Effector memory CD8-positive, alpha-beta T cell (primary cell): Measurements from ENCODE around the gene CHRNA1.

Source experiments
- ATAC-seq: fragments of 150-1000 bp; cut with Tn5 transposase; replicated peaks from 2 replicates; pipeline ENCODE4 v1.10.0; 2021; ENCODE audit warnings: mild to moderate bottlenecking, moderate library complexity
- DNase-seq, 3 experiments: peaks; one replicate each; pipeline ENCODE4 v3.0.0; 2021
- H3K27ac Mint-ChIP-seq, 2 donors: one replicate each; pipeline ENCODE4 v1.8.0; 2022; ENCODE audit warnings: mild to moderate bottlenecking in 2 of 2, mixed read lengths in 2 of 2, moderate library complexity in 2 of 2
- H3K27me3 Mint-ChIP-seq, 2 donors: one replicate each; pipeline ENCODE4 v1.8.0; 2022; ENCODE audit warnings: mixed read lengths in 2 of 2
- H3K36me3 Mint-ChIP-seq: one replicate; pipeline ENCODE4 v1.8.0; 2022; ENCODE audit warnings: mild to moderate bottlenecking, moderate library complexity, mixed read lengths; ENCODE audit not compliant: insufficient read depth
- H3K4me1 Mint-ChIP-seq, 2 donors: one replicate each; pipeline ENCODE4 v1.8.0; 2022; ENCODE audit warnings: low read depth in 2 of 2, mixed read lengths in 2 of 2
- H3K4me3 Mint-ChIP-seq, 2 donors: one replicate each; pipeline ENCODE4 v1.8.0; 2022; ENCODE audit warnings: mild to moderate bottlenecking in 2 of 2, mixed read lengths in 2 of 2, moderate library complexity in 2 of 2
- H3K9me3 Mint-ChIP-seq, 2 donors: one replicate each; pipeline ENCODE4 v1.8.0; 2022; ENCODE audit warnings: mixed read lengths in 2 of 2

CHRNA1 gene

DNA sequence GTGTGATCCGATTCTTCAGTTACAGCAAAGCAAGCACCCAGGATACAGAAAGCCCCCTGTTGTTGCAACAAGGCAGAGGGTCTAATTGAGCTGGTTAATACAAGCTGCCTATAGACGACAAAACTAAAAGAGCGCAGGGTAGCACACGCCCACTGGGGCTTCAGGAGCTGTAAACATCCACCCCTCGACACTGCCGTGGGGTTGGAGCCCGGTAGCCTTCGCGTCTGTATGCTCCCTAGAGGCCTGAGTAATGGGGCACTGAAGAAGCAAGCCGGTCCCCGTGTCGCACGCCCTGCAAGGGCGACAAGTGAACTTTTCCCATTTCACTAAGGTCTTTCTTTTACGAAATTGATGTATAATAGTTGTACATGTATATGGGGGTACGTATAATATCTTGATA lies 24.7 kb upstream of the CHRNA1 start:
- ATAC-seq, result no peak
- Mint-ChIP-seq H3K4me1 (peaks cover 0 to 6% of the 10 kb centered on the region in 2 donors), H3K27me3 (no peaks in the 10 kb centered on the region), H3K9me3 (no peaks in the 10 kb centered on the region), H3K4me3 (peak overlapping the region in 1 of 2 donors; percentile 11), H3K27ac (peak overlapping the region in 1 of 2 donors; percentile 15), H3K36me3 (no peaks in the 10 kb centered on the region)
- DNase-seq, result no peak

DNA sequence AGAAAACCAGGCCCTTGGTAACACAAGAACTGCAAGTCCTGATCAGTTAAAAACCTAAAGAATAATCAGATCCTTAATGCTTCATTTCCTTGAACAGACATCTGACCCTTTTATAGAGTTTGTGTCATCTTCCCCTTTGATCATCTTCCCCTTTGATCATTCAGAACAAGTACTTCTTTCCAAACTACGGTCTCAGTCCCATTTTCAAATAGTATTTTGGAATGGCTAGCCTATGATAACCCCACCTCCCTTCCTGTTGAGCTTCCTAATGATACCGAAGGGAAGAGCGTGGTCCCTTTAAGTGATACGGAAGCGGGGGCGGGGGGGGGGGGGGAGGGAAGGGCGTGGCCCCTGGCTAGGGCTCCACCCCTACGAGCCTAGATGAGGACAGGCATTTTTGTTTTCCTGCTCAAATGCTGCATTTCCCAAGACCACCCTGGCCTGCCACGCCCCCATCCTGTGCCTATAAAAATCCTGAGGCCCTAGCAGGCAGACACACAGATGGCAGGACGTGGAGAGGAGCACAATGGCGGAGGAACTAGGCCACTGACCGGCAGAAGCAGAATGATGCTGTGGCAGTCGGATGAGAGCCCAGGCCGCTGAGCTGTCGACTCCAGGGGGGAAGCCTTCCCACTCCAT lies 24.1 kb upstream of the CHRNA1 start:
- DNase-seq, result no peak

DNA sequence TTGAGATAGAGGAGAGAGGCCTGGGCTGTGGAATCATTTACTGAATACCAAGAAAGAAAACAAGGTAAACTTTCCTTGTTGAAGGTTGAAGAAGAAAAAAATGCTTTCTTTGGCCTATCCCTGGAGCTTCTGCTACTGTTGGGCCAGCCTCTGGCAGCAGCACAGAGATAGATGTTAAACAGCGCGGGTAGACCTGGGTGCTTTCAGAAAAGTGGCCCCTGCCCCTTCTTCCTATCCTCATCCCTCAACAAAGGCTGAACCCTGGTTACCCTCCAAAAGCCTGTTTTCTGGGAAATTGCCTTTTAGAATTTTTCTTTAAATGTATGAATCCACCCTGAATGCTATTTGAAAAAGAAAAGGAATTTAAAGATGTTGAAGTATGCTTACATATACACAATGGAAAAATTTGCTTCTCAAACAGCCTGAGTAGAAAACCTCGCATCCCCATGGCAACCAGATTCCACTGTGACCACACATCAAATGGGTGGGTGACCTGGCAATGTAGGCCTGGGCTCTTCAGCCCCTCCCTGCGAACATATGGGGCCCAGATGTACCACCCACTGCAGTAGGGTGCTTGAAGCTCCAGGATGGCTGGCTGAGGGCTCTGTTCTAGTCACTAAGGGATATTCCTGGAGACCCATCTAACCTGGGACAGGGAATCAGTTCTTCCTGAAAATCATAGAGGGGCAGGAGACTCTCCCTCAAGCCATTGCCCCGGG lies 23.4 kb upstream of the CHRNA1 start:
- DNase-seq, result no peak
- no peaks in the 10 kb centered on the region for H3K9me3 Mint-ChIP-seq
- peaks cover 0 to 6% of the 10 kb centered on the region in 2 donors for H3K4me1 Mint-ChIP-seq
- H3K36me3 Mint-ChIP-seq, result no peaks in the 10 kb centered on the region
- H3K4me3 Mint-ChIP-seq, result no peak overlapping the region
- no peaks in the 10 kb centered on the region for H3K27me3 Mint-ChIP-seq
- H3K27ac Mint-ChIP-seq, result no peak overlapping the region
- peak; percentile 36 for ATAC-seq

More for the DNA sequence above, 24.1 kb upstream of the CHRNA1 start:
- Mint-ChIP-seq H3K27me3 (no peaks in the 10 kb centered on the region), H3K4me3 (peak overlapping the region in 1 of 2 donors; percentile 11), H3K27ac (no peak overlapping the region), H3K9me3 (no peaks in the 10 kb centered on the region), H3K36me3 (no peaks in the 10 kb centered on the region), H3K4me1 (peaks cover 0 to 6% of the 10 kb centered on the region in 2 donors)
- peak; percentile 49 for ATAC-seq

DNA sequence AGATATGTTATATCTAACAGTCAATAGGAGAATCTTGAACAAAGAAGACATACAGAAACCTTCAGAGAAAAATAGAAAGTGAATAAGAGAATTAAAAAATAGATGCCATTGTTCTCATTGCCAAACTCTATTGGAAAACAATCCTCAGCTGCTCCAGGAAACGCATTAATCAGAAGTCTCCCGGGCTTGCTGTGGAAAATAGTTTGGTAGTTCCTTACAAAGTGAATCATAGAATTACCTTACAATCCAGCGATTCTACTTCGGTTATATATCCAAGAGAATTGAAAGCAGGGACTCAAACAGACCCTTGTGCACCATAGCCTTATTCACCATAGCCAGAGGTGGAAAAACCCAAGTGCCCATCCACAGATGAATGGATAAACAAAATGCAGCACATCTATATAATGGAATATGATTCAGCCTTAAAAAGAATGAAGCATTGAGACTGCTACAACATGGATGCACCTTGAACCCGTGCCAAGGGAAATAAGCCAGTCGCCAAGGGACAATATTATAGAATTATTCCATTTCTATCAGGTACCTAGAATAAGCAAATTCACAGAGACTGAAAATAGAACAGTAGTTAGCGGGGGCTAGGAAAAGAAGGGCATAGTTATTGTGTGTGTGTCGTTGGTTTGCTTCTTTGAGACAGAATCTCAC lies 21.9 kb upstream of the CHRNA1 start:
- no peaks in the 10 kb centered on the region for H3K36me3 Mint-ChIP-seq
- H3K4me1 Mint-ChIP-seq, result peaks cover 0 to 6% of the 10 kb centered on the region in 2 donors
- DNase-seq, result no peak
- H3K27ac Mint-ChIP-seq, result no peak overlapping the region
- H3K27me3 Mint-ChIP-seq, result no peaks in the 10 kb centered on the region
- ATAC-seq, result no peak
- H3K9me3 Mint-ChIP-seq, result no peaks in the 10 kb centered on the region
- H3K4me3 Mint-ChIP-seq, result no peak overlapping the region

DNA sequence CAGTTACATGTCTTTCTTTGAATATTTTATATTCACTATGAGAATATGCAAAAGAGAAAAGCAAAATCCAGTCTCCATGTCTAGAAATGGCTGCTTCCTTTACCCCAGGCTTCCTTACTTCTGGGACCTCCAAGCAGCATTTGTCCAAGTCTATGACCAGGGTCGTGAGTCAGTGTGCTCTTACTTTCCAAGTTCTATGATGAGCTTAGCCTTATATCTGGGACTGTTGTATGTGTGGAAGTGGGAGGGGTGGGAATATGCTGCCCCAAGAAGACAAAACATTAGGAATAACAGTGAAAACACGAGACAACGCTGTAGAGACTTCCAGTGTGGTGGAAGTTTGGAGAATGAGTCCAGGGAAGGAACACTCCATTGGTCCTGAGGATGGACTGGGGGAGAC lies 21.2 kb upstream of the CHRNA1 start:
- no peak overlapping the region for H3K27ac Mint-ChIP-seq
- no peak for DNase-seq
- no peak overlapping the region for H3K4me3 Mint-ChIP-seq
- no peaks in the 10 kb centered on the region for H3K36me3 Mint-ChIP-seq
- no peaks in the 10 kb centered on the region for H3K27me3 Mint-ChIP-seq
- no peak for ATAC-seq
- no peaks in the 10 kb centered on the region for H3K9me3 Mint-ChIP-seq
- peaks cover 0 to 6% of the 10 kb centered on the region in 2 donors for H3K4me1 Mint-ChIP-seq

DNA sequence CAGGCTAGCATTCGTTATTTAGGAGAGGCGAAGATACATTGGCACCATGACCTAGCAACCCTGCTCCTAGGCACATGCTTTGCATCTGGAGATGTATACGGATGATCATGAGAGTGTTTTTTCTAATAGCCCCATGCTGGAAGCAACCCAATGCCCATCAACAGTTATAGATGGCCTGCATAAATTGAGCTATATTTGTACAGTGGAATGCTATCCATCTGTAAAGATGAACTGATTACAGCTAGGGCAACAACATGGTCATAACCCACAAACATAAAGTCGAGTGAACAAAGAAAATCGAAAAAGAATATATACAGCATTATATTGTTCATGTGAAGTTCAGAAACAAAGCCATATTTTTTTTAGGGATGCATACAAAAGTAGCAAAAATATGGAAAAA lies 20.6 kb upstream of the CHRNA1 start:
- DNase-seq, result no peak
- no peaks in the 10 kb centered on the region for H3K27me3 Mint-ChIP-seq
- no peak for ATAC-seq
- H3K9me3 Mint-ChIP-seq, result no peaks in the 10 kb centered on the region
- H3K36me3 Mint-ChIP-seq, result no peaks in the 10 kb centered on the region
- H3K4me1 Mint-ChIP-seq, result peaks cover 0 to 6% of the 10 kb centered on the region in 2 donors
- no peak overlapping the region for H3K4me3 Mint-ChIP-seq
- H3K27ac Mint-ChIP-seq, result no peak overlapping the region

DNA sequence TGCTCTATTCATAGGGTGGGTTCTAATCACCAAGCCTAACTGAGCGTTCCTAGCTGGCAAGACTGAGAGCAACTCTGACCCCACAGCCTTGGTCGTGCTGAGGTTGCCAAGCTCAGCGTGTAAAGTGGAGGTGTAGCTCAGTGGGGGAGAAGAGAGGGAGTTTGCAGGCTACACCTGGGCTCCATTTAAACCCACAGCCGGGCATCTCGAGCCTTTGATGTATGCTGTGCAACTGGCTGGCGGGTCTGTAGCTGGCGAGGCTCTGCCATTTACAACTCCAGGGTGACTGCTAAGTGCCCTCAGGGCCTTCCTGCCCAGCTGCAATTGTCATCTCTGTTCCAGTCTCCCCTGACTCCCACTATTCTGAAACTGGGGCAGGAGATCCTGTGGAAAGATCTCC lies 20.0 kb upstream of the CHRNA1 start:
- Mint-ChIP-seq H3K36me3 (peaks cover 1% of the 10 kb centered on the region), H3K4me1 (peaks cover 2 to 8% of the 10 kb centered on the region in 2 donors), H3K27me3 (no peaks in the 10 kb centered on the region), H3K4me3 (no peak overlapping the region), H3K27ac (no peak overlapping the region), H3K9me3 (no peaks in the 10 kb centered on the region)
- no peak for ATAC-seq
- DNase-seq, result no peak

DNA sequence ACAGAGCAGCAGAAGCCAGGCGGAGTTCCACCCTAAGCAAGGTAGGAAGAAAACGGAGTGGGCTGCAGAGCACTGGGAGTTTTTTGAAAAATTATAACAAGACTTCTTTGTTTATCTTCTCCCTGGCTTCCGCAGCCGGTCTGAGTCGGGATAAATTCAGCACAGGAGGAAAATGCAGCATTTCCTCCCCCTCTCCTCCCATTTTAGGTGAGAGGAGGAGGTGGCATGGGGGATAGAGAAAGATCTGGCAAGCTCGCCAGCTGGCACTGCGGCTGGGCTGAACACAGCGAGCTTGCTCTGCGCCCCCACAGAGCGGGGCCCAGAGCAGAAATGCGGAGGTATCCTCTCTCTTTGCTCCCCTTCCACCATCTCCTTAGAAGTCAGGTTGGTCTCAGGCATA lies 17.7 kb upstream of the CHRNA1 start:
- Mint-ChIP-seq H3K27me3 (no peaks in the 10 kb centered on the region), H3K4me3 (no peak overlapping the region), H3K36me3 (peaks cover 14% of the 10 kb centered on the region), H3K9me3 (no peaks in the 10 kb centered on the region), H3K4me1 (peaks cover 21 to 23% of the 10 kb centered on the region in 2 donors), H3K27ac (peak overlapping the region in 1 of 2 donors; percentile 33)
- ATAC-seq (no peak), DNase-seq (no peak)

DNA sequence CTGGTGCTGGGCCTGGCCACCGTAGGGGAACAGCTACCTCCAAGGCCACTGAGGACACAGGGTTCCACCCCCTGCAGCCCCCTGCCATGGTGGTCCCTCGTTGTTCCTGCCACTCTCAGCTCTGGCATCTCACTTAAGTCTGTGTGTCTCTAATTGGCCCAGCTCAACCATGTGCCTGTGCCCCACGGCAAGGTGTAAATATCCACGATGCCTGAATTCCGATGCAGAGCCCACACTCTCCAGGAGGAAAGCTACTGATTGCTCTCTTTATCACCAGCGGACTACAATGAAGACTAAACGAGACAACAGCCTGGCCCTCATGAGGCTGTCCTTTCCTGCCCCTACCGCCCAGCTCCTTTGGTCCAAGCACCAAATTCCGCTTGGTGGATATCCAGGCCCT lies 17.0 kb upstream of the CHRNA1 start:
- DNase-seq (no peak), ATAC-seq (no peak)
- no peak overlapping the region for H3K4me3 Mint-ChIP-seq
- H3K36me3 Mint-ChIP-seq, result peaks cover 14% of the 10 kb centered on the region
- peaks cover 21 to 23% of the 10 kb centered on the region in 2 donors for H3K4me1 Mint-ChIP-seq
- H3K9me3 Mint-ChIP-seq, result no peaks in the 10 kb centered on the region
- no peak overlapping the region for H3K27ac Mint-ChIP-seq
- H3K27me3 Mint-ChIP-seq, result no peaks in the 10 kb centered on the region

DNA sequence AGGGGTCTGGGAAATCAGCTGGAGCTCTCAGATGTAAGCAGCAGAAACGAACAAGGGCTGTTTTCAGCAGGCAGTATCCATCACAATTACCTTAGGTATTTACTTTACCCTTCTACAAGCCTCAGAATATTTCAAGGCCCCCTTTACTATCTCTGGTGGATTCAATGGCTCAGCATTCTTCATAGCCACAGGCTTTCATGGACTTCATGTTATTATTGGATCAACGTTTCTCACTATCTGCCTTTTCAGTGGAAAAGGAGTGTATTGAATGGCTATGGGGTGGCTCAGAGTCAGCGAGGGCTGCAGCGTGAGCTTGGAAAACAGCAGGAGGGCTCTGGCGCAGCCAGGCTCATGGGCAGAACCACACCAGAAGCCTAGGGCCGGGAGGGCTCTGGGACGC lies 16.6 kb upstream of the CHRNA1 start:
- no peaks in the 10 kb centered on the region for H3K9me3 Mint-ChIP-seq
- peak overlapping the region in 1 of 2 donors; percentile 38 for H3K27ac Mint-ChIP-seq
- ATAC-seq, result no peak

DNA sequence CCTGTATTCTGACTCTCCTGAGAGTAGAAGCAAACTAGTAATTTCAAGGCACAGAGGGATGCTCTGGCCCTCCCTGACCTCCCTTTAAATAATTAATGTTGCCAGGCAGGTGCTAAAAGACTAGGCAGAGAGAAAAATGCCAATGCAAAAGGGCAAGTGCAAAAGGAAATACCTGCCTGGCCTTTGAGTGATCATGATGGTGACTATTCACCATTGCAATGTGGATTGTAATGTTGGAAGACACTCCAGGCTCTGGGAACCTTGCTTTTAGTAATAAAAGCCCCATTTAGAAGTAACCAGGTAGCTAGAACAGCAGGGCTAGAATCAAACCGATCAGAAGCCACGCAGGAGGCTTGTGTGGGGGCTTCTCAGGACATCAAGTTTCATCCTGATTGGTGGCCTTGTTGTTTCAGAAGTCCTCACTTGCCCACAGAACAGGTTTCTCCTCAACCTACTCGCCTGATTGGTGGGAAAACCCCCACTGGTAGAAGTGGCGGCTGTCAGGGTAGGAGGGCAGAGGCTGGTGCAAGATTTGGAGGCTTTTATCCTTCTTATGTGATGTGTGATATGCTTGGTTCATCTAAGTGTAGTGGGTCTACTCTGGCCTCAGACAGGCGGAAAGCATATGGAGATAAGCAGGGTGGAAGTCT lies 16.0 kb upstream of the CHRNA1 start:
- Mint-ChIP-seq H3K27me3 (no peaks in the 10 kb centered on the region), H3K36me3 (peaks cover 14% of the 10 kb centered on the region), H3K9me3 (no peaks in the 10 kb centered on the region), H3K4me3 (no peak overlapping the region), H3K27ac (peak overlapping the region in 1 of 2 donors; percentile 38), H3K4me1 (peaks cover 23% of the 10 kb centered on the region in 2 donors)
- DNase-seq, result no peak
- ATAC-seq, result no peak

More for the DNA sequence above, 16.6 kb upstream of the CHRNA1 start:
- peaks cover 14% of the 10 kb centered on the region for H3K36me3 Mint-ChIP-seq
- H3K4me1 Mint-ChIP-seq, result peaks cover 23% of the 10 kb centered on the region in 2 donors
- H3K27me3 Mint-ChIP-seq, result no peaks in the 10 kb centered on the region
- no peak overlapping the region for H3K4me3 Mint-ChIP-seq
- DNase-seq, result no peak

DNA sequence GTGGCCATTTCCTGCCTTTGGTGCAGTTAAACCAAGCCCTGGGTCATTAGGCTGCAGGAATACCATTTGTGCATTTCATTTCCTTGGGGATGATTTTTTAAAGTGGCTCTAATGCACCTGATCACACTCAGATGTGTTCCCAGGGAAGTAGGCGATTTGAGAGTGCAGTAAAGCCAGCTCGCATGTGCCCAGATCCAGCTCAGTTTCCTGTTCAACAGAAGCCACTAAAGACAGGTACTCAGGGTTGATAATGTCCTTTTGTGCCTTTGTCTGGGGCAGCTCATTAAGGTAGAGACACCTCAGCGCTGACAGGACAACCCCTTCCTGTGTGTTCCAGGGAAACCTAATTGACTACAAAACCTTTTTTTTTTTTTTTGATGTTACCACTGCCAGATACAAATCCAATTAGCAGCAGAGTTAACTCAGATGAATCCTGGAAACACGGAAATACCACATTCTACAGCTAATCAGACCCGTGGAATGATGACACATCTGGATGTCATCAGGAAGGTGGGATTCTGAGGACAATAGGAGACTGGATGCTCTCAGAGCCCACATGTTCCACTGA lies 15.2 kb upstream of the CHRNA1 start:
- peaks cover 14% of the 10 kb centered on the region for H3K36me3 Mint-ChIP-seq
- peak overlapping the region; percentile 54 to 58 for H3K4me3 Mint-ChIP-seq
- no peaks in the 10 kb centered on the region for H3K9me3 Mint-ChIP-seq
- H3K27me3 Mint-ChIP-seq, result no peaks in the 10 kb centered on the region
- DNase-seq, result no peak
- peak overlapping the region; percentile 90 to 98 for H3K27ac Mint-ChIP-seq
- peaks cover 23% of the 10 kb centered on the region in 2 donors for H3K4me1 Mint-ChIP-seq
- no peak for ATAC-seq
